DMS53 (cell line): Measurements from ENCODE around the gene SULF2.

Experiments
- DNase-seq: peaks from one replicate; lab custom pipeline; 2025; lab: John Stamatoyannopoulos, UW

SULF2 gene

DNA sequence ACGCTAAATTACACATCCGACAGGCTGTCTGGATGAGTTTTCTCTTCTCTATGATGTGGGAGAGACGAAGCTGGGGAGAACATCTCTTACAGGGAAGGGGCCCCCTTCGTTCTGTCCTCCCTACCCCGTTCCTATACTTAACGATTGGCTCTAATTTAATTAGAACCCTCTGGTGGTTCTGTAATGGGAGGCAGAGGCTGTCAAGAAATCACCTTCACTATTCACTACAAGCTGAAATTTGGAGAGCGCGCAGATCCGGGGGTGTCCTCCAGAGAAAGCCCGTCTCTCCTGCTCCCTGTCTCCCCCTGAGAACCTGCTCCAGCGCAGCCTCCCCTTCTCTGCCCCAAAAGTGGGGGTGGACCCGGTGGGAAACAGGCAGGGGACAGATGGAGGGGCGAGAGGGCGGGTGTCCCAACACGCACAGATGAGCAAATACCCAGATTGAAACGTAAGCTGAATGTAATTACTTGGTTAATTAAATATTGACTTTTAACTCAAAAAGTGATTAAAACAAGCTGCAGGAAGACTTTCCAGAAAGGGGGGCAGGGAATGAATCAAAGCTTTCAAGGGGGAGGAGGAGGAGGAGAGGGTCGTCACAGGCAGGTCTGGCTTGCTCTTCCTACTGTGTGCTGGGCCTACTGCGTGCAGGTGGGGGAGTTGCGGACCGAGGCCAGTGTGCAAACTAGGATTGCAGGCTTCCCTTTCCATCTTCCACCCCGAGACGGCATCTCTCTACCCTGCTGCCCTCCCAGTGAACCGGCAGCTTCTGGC lies 1.3 kb downstream of the SULF2 start:
- no peak for DNase-seq

DNA sequence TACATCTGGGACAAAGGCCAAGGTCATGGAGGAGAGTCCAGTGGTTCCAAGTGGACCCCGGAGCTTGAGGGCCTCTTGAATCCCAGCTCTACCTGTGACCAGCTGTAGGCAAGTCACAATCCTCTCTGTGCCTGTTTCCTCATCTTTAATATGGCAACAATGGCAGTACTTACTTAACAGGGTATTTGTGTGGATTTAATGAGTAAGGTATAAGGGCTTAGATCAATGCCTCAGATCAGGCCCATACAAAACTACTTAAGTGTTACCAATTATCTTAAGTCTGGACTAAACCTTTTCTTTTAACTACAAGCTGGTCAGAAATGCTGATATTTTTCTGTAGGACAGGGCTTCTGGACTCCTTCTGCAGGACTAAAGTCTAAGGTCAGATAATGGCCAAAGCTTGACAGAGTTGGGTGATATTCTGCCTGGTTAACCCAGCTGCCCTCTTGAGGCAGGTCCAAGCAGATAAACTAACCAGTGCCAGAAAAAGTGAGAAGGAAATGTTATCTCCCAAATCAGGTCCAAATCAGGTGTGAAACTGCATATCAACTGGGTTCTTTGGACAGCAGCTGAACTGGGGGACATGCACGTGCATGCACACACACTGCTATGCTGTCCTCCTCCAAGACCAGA lies 2.2 kb downstream of the SULF2 start:
- DNase-seq, result no peak

DNA sequence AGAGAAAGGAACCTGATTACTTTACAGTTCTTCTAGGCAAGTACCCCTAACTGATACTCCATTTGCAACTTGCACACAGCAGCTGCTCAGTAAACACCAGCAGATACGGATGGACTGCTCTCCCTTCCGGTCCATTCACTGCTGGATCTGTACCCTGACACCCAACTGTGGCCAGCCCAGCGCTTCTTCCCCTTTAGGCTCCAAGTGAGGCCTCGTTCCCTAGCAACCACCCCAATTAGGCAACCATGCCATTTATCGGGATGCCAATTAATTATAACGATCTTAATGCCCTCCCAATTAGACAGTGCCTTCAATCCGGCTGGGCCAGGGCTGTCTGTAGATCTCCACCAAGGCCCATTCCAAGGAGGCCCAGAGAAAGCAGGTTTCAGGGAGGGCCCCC lies 3.2 kb downstream of the SULF2 start:
- no peak for DNase-seq

DNA sequence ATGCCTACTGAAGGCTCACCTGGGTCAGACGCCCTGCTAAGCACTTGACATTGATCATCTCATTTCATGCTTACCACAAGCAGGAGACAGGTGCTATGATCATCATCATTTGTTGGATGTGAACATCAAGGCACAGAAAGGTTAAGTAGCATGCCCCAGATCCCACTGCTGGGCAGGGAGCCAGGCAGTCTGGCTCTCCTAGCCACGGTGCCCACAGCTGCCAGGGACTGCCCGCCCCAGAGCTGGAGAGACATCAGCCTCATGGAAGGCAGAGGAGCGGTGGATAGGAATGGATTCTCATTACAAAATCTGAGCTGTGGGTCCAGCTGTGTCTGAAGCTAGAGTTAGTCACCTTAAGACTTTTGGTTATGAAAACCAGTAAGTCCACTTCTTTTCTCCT lies 3.6 kb downstream of the SULF2 start:
- no peak for DNase-seq

DNA sequence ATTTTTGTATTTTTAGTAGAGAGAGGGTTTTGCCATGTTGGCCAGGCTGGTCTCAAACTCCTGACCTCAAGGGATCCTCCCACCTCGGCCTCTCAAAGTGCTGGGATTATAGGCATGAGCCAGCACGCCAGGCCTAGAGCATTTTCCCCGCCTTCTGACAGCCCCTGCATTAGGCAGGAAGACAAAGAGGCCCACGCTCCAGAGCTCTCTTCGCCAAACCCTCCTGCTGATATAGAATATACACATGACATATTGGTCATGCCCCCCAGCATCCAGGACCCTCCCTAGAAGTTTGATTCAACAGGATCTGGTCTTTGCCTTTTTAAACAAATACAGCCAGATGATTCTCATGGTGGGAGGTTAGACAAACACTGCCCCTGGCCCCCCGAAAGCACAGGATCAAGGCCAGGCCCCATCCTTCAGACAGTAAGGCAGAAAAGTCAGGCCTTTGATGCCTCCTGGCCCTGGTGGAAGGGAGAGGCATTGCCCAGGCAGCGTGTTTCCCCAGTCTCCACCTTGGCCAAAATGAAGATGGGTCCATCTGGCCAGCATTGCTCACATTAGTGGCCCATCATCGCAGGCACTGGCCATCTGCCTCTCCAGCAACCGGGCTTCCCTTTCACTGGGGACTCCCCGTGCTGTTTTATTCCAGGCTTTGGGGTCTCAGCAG lies 4.4 kb downstream of the SULF2 start:
- no peak for DNase-seq

DNA sequence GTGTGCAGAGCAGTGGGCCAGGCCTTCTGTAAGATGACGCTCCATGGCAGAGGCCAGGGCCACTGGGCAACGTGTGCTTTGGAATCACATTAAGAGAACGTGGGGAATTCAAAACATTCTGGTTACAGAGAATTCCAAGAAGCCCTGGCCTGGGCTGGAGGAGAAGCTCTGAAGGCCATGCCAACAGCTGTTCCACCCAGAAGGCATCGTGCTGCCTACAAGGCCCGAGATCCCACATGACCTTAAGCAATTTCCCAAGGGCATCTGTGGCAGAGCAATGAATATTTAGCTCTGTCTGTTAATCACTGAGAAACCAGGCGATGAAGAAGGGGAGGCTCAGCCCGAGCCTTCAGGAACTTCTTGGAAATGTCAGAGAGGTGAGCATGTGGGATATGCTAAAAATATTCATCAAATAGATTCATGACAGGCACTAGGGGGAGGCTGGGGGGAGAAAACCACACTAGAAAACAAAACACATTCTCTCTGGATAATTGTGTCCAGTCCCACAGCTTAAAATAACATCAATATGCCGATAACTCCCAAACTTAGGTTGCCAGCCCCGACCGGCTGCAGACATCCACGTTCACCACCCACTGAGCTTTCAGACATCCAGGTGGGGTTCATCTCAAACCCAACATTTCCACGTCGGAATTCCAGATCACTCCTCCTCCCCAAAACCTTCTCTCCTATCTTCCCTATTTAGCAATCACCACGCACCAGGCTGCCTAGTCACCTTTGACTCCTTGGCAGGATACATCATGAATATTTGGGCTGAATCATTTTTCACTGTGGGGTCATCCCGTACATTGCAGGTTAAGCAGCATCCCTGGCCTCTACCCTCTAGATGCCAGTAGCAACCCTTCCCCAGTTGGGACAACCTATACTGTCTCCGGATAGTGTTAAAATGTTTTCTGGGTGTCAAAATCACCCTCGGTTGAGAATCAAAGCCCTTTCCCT lies 6.6 kb downstream of the SULF2 start:
- DNase-seq, result no peak

DNA sequence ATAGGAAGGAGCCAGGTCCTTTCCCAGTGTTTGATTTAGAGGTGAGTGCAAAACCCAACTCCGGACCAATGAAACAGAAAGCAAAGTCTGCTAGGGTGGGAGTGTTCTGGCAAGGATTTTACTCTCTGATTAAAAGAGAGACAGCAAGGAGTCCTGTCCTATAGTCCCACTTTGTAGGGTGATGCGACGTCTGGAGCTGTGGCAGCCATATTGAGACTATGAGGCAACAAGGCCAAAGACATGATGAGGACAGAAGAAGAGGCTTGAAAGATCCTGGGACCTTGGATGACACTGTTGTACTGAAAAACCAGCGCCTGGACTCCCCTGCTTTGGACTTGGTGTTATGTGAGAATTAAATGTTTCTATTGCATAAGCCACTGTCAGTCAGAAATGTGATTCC lies 8.1 kb downstream of the SULF2 start:
- DNase-seq, result no peak

DNA sequence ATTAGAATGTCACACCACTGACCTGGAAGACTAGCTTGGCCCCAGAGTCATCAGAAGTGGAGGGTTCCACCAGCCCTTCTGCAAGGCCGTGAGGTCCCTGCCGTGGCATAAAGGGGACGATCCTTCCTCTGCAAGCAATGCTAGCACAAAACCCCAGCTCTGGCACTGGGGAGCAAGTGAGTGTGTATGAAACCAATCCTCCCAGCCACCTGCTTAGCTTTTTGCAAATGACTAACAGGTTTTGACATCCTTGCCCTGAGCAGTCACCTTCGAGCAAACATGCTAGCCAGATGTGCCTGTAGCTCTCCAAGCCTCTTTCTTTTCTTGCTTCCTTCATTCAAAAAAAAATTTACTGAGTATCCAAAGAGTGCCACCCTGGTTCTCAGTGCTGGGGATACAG lies 8.6 kb downstream of the SULF2 start:
- no peak for DNase-seq

DNA sequence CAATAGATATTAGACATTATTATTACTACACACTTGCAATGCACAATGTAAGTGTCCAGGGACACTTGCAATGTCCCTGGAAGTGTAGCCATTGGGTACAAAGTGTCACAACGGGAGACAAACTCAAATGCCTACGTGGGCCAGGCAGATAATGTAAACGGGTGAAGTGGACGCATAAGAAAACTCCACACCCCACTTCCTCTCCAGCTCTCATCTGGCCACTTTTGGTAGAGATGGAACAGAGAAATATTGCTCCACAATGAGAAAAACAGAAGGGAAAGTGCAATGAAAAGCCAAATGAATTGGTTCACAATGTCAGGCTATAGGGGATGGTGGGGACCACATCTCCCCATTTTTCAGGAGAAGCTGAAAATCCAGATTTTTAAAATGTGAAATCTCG lies 9.4 kb downstream of the SULF2 start:
- DNase-seq, result no peak

DNA sequence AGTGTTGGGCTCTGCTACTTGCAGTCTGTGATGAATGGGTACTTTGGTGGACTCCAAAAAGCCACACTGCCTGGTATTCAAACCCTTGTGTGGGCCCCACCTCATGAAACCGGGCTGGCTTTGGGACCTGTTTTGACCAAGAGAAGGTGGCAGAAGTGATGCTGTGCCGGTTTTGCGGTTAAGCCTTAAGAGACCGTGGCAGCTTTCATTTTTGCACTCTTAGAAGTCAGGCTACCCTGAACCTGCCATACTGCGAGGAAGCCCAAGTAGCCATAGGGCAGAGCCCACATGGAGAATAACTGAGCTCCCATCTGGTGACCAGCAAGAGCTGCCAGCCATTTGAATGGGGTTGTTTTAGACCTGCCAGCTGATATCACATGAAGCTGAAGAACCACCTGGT lies 10.2 kb downstream of the SULF2 start:
- no peak for DNase-seq

DNA sequence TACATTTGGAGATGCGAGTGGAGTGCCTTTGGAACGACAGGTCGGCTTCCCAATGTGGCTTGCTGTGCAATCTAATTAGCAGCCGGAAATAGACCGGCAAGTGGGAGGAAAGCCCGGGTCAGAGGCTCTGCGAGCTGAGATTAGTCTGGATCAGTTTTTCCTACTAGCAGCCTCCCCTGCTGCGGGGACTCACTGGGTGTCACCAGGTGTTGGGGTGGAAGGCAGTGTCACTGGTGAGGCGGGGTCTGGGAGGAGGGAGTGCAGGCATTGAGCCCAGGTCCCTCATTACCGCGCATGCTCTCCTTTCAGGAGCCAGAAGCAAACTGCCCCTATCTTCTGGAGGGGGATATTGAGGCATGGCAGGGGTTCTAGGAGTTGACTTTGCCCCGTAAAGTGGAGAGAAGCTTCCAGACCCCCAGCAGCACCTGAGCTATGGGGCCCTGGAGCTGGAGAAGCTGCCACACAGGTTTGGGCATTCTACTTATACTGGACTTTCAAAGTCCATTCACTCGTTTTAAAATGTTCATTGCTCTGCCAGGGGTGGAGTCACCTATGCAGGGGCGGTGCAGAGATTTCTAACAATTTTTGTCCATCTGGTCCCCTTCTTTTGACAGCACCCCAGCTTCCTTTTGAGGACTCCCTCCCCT lies 11.0 kb downstream of the SULF2 start:
- no peak for DNase-seq

DNA sequence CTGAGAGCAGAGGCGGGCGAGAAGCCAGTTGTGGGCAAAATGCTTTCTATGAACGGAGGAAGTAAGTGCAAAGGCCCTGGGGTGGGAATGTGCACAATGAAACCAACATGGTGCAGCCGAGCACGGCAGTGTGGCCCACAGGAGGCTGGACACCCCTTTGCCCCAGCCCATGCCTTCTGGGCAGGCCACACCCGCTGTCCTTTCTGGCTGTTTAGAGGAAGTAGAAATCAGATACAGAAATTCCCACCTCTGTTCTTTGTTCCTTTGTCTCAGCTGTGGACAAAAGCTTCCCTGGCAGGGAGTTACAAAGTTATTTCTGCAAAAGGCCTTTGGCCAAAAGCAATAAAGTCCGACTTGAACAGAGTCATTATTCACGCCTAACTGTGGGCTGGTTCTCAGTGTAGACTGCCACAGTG lies 11.9 kb downstream of the SULF2 start:
- DNase-seq, result no peak

DNA sequence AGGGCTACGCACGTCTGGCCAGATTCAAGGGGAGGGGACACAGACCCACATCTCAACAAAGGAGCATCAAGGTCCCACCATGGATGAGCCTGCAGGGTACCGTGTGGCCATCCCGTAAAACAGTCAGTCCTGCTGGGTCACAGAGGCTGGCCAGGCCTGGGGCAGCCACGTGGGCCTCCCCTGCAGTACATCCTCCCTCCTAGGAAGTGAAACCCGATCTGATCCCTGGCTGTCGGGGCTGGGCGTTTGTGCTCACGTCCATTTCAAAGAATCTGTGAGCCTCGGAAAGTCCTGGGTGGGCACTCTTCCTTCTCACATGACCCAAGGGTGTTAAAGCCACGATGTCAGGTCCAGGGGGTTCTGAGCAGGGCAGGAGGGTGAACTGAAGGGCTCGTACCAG lies 14.3 kb downstream of the SULF2 start:
- no peak for DNase-seq

DNA sequence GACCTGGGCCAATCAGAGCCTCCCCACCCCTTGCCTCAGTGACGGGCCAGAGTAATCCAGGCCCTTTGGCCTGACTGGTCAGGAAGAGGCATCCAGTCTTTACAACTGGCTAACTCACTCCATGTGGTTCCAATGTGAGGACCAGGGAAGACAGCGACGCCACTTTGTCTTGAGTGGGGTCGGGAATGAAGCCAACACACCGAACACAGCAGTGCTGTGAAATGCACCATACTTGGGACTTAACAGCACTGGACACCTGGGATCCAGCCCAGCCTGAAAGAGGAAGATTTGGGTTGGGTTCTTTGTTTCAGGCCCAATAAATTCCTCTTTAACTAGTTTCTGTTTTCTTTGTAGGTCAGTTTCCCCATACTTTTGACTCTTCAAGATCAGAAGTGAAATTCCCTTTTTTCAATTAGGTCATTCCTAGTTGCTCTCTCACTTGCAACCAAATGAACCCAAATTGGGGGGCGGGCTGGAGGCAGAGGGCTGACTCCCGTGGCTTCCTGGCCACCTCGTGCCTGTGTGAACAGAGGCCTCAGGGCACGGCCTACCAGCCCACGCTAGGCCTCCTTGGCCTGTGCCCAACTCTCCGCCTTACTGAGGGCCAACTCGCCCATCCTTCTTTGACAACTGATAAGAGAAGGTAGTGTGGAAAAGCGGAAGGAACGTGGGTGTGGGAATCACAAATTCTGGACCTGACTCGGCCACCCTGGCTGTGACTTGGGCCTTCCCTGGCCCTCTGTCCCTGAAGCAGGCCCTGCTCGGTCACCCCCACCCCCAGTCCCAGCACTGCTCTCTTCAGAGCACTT lies 17.1 kb downstream of the SULF2 start:
- DNase-seq, result no peak

DNA sequence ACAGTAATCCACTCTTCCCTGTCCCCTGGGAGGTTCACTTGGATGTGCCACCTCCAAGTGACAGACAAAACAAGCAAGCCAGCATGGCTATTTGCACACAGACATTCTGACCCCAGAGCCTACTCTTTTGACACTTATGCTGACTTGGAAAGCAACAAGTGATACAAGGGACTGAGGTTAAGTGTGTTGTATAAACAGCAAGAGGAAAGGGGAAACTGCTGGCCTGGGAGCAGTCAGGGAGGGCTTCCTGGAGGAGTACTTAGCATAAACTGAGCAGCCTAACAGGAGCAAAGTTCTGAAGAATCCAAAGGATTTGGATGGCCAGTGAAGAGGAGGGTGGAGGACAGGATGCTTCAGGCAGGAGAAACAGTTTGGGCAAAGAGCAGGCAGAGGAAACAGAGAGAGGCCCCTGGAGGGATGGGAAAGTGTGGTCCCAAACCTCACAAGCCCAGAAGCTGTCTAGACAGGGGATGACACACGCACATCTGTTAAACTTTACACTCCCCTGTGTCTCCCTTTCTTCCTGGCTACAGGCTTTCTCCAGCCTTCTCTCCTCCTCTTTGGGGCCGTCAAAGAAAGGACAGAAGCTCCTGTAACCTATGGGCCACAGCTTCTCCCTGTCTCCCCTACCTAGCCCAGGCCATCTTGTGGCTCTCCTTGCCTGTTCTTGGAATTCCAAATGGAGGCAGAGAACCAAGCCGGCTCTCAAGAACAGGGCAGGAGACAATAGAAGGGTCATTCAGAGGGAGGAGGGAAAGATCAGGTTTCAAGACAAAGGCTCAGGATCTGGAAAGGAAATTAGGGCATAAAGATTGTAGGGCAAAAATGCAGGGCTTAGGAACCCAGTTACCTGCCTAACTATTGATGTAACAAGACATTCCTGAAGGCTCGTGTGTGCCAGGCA lies 19.3 kb downstream of the SULF2 start:
- no peak for DNase-seq

DNA sequence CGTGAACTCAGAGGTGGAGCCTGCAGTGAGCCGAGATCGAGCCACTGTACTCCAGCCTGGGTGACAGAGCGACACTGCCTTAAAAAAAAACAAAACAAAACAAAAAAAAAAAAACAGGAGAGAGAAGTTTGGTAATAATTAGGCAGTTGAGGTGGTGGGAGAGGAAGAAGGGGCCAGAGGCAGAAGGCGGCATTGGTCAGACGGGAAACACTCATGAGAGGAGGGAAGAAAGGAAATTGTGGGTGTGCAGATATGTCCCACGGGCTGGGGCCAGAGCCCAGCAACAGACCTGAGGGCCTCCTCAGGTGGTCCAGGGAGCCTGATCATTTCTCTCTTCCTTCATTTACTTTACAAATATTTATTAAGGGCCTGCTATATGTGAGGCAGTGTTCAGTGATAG lies 20.0 kb downstream of the SULF2 start:
- no peak for DNase-seq

DNA sequence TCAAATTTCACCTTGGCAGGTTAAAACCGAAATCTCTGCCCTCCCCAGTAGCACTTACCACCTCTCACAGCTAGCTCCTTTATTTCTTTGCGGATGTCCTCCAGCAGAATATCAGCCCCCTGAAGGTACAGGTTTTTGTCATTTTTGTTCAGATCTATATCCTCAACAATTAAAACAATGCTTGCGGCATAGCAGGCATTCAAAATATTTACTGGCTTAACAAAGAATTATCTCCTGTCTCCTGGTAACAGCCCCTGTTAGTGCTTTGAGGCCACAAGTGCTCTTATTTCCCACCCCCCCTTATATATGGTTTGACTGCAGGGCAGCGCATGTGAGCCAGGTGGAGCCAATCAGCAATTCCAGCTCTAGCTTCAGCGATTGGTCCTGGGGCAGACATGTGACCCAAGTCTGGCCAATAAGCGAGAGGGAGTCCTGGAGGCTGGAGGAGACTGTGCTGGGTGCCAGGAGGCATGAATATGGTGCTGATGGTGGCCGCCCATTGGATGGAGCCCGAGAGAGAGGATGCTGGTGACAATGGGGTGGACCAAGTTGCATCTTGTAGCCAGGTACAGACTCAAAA lies 21.0 kb downstream of the SULF2 start:
- no peak for DNase-seq

DNA sequence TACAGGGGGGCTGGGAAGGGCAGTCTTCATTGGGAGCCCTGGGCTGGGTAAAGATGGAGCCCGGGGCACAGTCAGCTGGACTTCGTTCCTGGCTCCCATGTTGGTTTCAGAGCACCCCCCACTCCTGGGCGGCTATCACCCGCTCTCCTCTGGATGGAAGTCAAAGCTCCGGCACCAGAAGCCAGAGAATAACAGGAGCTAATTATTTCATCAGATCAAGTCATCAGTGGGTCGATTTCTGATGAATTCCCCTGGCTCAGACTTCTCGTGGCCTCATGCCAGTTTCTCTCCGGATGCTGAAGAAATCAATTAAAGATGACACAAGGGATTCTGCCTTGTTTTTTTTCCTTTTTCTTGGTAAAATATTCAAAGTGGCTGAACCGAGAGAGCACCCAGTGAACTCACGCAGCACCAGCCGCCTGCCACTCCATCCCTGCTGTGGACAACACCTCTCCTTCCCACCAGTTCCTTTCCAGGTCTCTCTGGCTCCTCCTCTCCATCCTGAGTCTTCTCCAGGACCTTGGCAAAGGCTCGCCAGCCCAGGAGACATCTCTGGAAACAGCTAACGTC lies 22.5 kb downstream of the SULF2 start:
- DNase-seq, result no peak

DNA sequence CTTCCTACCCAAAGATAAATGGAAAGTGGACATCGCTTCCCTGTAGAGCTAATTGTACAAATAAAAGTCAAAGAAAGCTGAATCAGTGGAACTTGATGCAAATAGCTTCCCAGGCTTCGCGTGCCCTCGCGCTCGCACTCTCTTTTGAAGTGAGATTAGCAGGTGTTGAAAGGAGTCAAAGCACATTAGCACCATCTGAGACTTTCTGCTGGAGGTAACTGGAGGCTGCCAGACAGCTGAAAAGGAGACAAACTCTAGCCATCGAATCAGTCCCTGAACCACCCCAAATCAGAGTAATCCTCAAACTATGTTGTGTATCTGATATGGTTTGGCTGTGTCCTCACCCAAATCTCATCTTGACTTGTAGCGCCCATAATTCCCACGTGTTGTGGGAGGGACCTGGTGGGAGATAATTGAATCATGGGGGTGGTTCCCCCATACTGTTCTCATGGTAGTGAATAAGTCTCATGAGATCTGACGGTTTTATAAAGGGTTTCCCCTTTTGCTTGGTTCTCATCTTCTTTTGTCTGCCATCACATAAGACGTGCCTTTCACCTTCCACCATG lies 23.7 kb downstream of the SULF2 start:
- DNase-seq, result no peak
